ENCODE results near the gene CFAP61.

Gene CFAP61

DNA sequence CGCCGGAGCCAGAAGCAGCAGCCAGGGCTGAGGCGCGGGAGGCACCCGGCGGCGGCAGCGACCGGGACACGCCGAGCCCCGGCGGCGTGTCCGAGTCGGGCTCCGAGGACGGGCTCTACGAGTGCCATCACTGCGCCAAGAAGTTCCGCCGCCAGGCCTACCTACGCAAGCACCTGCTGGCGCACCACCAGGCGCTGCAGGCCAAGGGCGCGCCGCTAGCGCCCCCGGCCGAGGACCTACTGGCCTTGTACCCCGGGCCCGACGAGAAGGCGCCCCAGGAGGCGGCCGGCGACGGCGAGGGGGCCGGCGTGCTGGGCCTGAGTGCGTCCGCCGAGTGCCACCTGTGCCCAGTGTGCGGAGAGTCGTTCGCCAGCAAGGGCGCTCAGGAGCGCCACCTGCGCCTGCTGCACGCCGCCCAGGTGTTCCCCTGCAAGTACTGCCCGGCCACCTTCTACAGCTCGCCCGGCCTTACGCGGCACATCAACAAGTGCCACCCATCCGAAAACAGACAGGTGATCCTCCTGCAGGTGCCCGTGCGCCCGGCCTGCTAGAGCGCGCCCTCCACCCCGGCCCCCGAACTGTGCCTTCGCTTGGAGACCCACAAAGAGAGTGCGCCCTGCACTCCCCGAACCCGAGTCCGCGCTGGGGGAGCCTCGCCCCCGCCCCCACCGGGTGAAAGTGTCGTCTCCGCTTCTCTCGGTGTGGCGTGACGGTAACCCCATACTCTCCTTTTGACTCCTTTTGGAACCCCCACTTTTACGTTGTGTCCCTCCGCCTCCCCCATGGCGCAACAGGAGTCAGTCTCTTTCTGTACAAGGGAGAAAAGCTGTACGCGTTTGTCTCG, 317.1 kb downstream of the CFAP61 start:
- DNase-seq: peak; percentile 78 to 94

DNA sequence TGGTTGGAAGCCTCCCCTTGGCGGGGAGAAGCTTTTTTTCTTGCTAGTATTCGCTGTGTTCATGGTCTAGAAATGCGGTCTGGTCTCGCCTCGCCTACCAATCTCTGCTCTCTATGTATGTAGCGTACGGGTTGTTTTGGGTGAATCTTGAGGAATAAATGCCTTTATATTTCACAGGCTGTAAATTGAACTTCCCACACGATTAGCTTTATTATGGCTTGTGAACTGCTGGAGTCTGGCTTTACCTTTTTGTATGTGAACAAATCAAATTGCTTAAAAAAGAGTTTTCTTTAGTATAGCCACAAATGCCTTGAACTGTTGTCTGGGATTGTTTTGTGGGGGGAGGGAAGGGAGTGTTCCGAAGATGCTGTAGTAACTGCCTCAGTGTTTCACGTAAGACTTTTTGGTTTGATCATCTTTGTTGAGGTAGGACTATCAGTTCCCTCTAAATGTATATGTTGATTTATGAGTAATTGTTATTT, 317.8 kb downstream of the CFAP61 start:
- DNase-seq: no peak

DNA sequence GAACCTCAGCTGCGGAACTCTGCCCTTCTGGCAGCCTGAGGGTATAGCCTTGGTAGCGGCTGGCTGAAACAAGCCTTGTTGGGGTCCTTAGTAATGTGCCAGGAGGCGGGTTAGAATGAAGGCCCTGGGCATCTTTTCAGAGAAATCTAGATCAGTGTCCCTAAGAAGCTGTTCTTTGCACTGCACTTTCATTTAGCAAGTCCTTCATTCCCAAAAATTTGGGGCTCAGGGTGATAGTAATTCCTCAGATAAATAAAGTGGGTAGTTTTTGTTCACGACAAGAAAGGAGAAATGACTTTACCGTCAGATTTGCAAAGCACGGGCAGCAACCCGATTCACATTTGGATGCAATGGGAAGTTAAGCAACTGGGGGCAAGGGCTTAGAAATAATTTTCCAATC, 318.8 kb downstream of the CFAP61 start:
- peak in 1 of 2 experiments; percentile 36 for DNase-seq

DNA sequence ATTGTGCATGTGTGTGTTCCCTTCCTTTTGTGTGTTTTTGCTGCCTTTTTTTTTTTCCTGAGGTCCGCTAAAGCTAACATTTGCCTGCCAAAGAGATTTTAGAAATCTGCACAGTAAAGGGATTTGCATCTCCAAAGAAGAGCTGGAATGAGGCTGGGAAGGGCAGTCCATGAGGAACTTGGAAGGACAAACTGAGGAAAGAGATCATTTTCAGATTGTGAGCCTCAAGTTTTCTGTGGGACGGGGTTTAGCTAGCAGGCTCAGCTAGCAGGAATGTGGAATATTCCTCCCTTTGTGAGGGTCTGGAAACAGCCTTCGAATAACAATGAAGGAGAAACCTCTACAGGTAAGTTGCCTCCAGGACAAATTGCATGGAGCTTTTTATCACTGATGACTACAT, 319.3 kb downstream of the CFAP61 start:
- peak in 1 of 2 experiments; percentile 19 for DNase-seq

DNA sequence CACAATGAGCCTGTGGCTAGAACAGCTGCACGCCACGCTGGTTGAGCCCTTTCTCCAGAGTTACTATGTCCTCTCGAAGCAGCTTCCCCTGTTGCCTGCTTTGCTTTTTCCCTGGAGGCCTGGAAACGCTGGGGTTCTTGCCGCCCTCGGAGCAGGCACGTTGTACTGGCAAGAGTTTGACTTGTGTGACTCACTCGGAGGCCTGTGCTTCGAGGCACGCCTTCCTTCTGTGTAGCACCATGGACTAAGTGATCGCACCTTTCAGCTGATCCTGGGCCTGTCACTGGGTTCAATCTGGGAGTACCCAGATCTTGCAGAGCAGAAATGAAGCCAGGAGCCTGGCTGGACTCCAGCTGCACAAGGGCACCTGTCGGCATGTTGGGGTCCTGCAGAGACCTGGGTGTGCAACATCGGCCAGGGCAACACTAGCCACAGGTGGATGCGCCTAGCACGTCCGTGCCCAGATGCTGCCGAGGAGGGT, 320.8 kb downstream of the CFAP61 start:
- no peak for DNase-seq

DNA sequence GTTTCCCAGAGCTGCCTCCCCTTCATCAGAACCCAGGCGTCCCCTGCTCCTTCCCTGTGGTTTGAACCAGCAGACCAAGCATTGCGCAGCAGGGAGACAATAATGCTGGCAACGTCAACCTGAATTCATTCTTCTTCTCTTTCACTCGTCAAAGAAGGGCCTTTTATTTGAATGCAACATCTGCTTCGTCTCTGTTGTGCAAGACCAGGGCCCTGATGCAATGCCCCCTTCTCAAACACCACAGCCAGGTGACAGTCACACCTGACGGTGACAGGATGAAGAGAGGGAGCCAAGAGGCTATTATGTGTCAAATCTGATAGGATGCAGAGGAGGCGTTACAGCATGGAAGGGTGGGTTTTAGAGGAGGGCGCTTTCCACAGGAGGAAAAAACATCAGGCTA, 323.5 kb downstream of the CFAP61 start:
- no peak for DNase-seq

DNA sequence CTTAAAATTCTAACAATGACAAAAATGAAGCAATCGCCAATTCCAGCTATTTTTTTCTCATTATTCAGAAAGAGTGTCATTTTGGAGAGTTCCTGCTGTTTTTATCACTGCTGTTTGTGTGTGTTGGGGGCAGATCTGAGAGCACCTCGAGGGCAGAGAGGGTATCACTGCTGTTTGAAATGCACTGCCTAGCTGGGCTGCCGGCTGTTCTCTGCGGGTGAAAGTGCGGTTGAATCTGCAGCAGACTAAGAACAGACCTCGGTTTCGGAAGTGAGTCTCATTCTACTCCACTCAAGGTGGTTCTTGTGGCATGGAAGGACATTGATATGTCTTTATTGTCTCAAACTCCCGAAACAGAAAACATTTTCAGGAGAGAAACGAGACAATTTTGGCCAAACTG, 333.9 kb downstream of the CFAP61 start:
- DNase-seq: peak in 1 of 2 experiments; percentile 21

DNA sequence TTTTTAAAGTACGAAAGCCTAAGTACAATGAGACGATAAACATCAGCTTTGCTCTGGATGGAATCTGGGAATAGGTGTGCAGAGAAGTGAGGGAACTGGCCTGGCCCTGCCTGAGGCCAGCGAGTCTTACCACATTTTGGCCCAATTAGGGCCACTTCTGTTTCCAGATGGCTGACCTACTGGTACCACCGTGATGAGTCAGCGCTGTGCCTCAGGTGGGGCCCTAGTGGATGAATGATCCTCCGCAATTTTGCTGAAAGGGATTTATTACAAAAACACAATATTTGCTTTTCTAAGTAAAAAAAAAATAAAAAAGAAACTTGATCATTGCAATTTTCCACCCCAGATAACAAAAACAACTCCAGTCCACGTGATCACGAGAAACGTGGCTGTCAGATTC, 338.1 kb downstream of the CFAP61 start:
- DNase-seq: no peak

DNA sequence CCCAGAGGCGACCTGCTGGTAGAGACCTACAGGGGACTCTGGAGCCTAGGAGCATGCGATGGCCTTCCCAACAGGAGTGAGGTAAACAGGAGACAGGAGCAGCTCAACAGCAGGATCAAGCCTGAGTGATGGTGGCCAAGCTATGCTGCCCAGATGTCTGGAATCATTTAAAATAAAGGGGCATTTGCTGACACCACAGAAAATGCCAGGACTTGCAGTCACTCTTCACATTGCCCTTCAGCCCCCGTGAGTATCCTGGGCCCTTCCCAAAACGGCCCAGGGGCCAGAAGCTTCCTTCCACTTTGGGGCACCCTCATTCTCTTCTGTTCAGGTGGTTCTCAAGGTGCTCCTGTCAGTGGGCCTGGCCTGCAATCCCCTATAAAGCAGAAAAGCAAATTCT, 338.8 kb downstream of the CFAP61 start:
- no peak for DNase-seq

DNA sequence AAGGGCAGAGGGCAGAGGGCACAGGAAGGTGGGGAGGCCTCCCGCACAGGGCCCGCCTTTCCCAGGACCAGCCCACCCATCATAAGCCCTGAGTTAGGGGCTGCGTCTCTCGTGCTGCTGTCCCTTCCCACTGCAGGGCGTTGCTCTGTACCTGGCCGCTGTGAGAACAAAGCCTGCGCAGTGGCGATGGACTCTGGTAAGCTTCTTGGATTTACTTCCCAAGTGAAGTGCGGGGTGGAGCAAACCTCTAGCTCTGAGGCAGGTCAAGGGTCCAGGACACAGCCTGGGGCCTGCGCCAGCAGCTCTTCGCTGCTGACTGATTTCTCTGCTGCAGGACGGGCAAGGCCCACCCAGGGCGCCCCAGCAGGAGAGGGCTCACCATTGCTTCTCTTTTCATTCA, 339.4 kb downstream of the CFAP61 start:
- DNase-seq: no peak

DNA sequence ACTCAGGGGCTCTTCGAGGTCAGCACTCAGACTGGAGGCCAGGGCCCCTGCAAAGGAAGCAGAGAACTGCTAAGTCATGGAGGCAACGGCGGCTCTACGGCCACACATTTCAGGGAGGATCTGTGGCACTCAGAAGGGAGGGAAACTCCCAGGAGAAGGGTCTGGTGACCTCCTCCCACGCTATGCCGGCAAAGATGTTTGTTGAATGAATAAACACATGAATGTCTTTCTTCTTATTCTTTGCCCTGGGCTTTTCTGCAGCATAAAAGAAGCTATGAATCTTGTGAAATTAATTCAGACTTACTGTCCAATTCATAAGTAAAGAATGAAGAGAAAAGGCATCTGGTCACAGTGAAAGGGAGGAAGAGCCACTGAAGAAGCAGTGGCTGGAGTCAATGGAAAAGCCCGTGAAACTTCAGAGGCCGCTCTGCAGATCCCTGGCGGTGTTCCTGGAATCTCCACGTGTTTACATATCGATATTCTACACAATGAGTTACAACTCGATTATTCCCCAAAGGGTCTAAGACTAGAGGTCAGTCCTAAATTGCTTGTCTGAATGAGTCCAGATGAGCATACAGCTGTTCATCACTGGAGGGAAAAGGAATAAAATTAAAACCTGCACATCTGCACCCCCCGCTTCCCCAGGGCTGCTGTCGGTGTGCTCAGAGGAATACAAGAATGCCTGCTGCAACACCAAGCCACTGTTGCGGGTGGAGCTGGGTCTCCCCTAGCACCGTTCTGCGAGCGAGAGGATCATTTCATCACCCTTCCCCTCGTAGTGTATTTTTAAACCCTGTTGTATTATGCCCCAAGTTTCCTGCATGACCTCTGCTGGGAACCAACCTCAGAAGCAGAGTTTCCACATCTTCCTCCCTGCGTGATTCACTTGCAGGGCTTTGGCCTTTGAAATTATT, 341.1 kb downstream of the CFAP61 start:
- DNase-seq: no peak

DNA sequence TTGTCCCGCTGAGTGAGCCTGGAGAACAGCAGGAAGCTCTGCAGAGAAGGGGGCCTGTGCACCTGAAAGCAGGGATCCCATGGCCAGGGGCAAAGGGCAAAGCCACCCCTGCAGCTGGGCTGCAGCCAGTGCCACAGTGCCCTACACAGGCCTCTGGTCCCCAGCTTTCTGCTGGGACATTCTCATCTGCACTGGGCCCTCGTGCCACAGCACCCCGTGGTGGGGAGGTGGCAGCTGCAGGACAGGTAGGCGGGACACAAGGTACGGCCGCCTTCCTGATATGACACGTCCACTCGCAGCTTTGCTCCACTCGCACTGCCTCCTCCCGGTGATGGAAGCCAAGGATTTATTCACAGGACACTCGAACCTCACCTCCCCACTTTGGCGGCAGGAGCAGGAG, 342.8 kb downstream of the CFAP61 start:
- DNase-seq: no peak

DNA sequence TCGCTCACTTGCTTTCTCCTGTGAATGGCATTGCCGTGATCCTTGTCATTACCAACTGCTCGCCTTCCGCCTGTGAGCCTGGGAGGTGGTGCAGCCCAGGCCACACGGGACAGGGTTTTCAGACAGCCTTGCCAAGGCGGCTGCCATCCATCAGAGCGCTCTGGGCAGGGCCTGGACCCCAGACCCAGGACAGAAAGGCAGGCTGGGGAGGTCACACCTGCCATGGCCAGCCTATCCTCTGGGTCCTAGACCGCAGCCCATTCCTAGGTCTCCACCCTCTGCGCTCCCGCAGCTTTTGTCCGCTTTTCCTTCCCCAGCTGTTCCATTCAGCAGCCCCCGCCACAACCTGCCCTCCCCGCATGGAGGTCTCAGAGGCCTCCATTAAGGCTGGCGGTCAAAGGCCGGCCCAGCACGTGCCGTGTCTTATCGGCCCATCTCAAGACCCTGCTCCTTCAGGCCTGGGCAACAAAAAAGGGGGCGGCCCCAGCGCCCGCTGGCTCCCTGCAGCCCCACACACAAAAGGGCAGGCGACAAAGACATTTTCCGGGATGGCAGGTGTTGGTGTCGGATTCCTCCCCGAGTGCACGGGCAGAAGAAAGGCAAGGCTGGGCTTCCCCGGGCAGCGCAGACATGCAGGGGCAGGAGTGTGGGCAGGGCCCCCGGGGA, 343.7 kb downstream of the CFAP61 start:
- peak in 1 of 2 experiments; percentile 72 for DNase-seq

DNA sequence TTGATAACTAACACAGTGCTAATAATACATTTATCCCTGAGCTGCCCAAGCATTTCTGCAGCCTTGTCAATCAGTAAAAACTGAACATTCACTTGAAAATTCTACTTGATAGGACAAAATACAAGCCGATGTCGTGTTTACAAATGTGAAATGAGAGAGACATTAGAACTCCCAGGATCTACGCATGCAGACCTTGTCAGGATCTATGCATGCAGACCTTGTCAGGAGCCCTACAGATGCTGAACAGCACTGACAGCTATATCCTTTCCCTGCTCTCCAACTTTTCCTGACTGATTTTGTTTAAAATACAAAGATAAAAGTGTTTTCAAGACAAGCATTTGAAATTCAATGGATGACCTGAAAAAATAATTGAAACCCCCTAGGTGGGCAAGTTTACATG, 344.5 kb downstream of the CFAP61 start:
- DNase-seq: no peak

DNA sequence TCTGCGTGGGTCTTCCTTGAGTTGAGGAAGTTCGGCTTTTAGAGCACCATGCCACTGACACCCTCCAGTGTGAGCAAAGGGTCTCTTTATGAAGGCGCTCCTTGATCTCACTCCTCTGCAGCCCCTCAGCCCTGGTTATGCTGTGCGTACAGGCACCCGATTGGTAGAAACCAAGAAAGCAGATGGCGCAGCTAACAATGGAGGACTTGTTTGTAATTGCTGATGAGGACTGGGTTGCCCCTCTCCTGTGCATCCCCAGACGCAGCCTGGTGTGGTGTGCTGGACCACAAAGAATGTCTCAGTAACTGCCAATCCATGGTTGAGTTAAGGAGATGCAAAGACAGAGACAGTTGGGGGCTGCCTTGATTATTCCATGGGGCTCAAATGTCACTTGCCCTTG, 345.8 kb downstream of the CFAP61 start:
- DNase-seq: no peak

DNA sequence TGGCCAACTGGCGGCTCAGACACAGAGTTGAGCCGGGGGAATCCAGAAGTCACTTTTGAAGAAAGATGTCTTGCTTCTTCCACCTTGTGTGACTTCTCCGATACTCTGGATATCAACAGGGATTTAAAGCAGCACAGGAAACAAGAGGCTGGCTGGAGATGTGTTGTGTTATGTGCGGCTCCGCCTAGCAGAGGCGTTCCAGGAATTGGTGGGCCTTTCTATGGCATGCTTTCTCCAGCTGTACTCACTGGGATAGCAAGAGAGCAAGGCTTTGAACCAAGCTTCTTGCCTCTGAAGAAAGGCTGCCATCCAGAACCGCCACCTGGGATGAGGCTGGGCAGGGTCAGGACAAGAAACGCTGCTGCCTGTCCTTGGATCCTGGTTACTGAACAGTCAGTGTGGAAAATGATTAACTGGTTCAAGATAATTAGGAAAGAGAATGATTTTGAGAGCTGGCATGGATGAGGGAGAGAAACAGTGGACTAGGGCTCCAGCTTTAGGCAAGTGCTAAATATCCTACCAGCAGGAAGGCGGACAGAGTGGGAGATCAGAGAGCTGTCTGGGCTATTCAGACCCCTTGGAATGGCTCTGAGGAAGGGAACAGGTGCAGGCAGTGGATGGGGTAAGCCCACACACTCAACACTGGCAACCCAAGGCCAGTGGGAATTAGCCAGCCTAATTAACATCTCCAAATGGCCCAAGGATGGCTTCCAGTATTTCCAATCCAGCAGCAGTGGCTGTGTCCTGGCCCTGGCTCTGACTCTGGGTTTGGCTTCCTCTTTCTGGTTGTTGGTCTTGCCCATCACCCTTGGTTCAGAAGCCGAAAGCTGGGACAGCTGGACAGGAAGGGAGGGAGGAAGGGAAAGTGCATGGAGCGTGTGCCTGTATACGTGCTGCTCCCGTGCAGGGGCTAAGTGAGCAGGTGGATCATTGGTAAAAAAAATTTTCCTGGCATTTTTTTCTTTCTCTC, 347.5 kb downstream of the CFAP61 start:
- DNase-seq: no peak

DNA sequence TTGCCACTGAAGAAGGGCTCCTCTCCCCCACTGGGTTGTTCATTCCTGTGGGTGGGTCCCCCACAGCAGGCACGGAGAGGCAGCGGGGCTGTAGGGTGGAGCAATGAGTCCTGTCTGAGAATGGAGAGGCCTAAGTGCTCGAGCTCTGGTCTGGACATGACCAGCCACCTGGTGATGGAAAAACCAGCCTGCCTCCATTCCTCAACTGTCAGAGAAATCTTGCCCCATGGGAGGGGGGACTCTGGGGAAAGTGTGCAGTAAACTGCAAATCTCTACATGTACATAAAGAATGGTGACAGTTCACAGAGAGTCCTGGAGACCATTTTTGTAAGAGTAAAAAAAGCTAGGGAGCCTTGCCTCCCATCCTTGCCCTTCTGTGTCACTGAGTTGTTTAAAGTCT, 349.7 kb downstream of the CFAP61 start:
- no peak for DNase-seq

DNA sequence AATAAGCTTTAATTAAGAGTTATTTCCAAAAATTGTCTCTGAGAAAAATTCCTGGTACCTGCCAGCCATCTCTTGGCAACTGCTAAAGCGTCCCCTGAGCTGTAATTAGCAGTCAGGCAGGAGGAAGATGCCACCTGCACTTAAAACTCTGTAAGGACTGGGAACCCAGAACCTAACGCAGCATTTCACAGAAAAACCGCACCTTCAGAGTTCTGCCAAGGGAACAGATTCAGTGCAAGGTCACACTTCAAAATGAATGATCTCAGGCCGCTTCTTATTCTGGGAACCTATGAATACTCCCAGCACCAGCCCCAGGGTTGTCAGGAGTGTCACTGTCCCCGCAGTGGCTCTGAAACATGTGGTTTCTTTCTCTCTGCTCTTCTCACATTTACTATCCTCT, 352.3 kb downstream of the CFAP61 start:
- no peak for DNase-seq

DNA sequence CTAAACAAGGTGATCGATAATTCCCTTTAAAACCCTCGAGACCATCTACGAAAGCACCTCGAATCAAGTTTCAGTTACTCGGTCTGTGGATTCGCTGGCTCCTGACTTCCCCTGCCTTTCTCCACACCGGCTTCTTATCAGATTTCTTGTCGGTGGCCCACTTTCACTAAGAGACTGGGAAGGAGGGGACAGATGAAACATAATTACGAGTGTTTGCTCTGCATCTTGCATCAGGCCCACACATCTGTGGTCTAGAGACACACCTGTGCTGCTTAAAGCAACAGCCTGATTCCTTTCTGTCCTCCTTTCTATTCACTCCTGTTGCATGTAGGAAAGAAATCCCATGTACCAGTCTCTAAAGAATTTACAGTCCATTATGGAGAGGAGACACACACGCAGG, 353.3 kb downstream of the CFAP61 start:
- no peak for DNase-seq

DNA sequence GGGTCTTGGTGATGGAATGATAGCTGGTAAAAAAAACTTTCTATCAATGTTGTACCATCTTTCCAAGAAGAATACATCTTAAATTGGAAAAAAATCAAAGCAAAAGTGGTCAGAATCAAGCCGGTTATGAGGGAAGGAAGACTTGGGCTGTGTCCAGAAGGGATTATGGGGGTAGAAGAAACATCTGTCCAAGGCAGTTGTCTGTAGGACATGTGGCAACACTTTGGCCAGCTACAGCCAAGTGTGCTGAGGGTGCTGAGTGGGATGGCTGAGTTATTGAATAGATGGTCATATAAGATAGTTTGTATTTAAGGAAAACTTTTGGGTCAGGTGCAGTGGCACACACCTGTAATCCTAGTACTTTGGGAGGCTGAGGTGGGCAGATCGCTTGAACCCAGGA, 354.0 kb downstream of the CFAP61 start:
- DNase-seq: no peak

DNA sequence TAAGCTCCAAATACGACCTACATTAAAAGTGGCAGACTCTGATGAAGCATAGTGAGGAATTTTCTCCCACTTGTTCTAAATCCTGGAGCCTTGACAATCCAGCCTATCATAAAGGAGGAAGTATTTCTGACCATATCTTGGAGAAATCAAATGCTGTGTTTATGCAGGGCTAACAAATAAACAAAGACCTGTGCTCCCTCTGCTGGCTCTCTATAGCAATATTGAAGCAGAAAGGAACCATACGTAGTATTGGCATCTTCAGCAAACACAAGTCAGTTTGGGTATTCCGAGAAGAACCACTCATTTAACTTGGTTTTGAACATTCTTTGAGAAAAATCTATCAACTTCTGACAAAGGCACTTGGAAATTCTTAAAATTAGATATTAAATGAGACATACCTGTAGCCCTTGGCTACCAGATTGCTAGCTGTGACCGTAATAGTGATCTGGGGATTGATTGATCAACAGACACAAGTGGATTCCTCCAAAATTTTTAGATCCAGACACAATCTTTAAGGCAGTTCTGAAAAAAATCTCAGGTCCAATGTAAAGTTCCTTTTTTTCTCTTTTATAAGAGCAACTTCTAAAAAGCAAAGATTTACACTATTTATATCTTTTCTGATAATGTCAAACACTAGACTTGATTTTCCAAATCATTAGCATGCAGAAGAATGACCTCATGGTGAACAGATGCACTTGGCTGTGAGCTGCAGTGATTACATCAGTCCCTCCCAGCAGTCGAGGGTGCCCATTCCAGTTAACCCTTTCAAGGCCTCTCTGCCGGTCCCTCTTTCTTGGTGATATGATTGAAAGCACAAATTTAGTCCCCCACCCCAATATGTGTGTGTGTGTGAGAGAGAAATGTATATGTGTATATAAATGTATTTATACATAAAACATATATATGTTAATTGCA, 355.8 kb downstream of the CFAP61 start:
- DNase-seq: peak in 1 of 2 experiments; percentile 68
